OCI-LY1 (cell line): ENCODE data around the gene CCL25.

Experiments used
- EZH2 ChIP-seq: fragments of 200-600 bp; sonication (generic), shearing (Covaris generic); IDR thresholded peaks from 2 replicates; pipeline ENCODE4 v1.8.0; 2017; ENCODE audit warnings: borderline replicate concordance, mixed run types, mild to moderate bottlenecking, antibody characterized with exemption, low read length, moderate library complexity, mixed read lengths
- TF ChIP-seq, protein P1 (sequence below): fragments of 200-600 bp; sonication (generic), shearing (Covaris generic); IDR thresholded peaks from 2 replicates; pipeline ENCODE4 v1.5.1; 2017; ENCODE audit warnings: mild to moderate bottlenecking, antibody characterized with exemption, low read length, moderate library complexity, mixed read lengths

DNA sequence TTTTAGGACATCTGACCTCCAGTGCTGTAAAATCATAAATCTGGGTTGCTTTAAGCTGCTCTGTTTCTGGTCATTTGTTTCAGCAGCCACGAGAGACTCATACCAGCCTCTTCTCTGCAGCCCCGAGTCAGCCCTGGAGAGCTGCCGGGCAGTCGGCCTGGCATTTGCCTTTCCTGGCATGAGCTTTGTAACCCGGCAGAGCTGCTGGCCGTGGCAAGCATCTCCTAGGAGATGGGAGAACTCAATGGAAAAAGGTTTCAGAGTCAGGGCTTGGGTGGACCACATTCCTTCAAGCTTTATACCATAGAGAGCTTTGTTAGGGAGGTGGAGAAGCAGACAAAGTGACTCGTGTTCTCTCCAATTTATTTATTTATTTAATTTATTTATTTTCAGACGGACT is 21.6 kb upstream of the CCL25 start:
- TF ChIP-seq, protein P1, sequence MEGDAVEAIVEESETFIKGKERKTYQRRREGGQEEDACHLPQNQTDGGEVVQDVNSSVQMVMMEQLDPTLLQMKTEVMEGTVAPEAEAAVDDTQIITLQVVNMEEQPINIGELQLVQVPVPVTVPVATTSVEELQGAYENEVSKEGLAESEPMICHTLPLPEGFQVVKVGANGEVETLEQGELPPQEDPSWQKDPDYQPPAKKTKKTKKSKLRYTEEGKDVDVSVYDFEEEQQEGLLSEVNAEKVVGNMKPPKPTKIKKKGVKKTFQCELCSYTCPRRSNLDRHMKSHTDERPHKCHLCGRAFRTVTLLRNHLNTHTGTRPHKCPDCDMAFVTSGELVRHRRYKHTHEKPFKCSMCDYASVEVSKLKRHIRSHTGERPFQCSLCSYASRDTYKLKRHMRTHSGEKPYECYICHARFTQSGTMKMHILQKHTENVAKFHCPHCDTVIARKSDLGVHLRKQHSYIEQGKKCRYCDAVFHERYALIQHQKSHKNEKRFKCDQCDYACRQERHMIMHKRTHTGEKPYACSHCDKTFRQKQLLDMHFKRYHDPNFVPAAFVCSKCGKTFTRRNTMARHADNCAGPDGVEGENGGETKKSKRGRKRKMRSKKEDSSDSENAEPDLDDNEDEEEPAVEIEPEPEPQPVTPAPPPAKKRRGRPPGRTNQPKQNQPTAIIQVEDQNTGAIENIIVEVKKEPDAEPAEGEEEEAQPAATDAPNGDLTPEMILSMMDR, result no peak
- TF ChIP-seq EZH2, result no peak
